HEK293T (cell line): ENCODE data around the gene C19orf47.
"Not testable (repeated sequence)": the region's sequence is repeated elsewhere in the genome, so short reads cannot be mapped to it uniquely, and the experiment has no call there.

Source experiments
- BHLHE40 ChIP-seq: fragments of 450-650 bp; IDR thresholded peaks from 2 replicates; pipeline ENCODE4 v1.6.1; 2016; ENCODE audit warnings: mild to moderate bottlenecking, moderate library complexity, borderline replicate concordance
- CTBP1 ChIP-seq: fragments of 450-650 bp; IDR thresholded peaks from 2 replicates; pipeline ENCODE4 v1.6.1; 2016; ENCODE audit warnings: borderline replicate concordance
- FOXA1 ChIP-seq: fragments of 450-650 bp; IDR thresholded peaks from 2 replicates; pipeline ENCODE4 v1.6.1; 2016; ENCODE audit warnings: mild to moderate bottlenecking
- FOXK2 ChIP-seq: fragments of 450-650 bp; IDR thresholded peaks from 2 replicates; pipeline ENCODE4 v1.6.1; 2016; ENCODE audit warnings: mild to moderate bottlenecking
- FOXM1 ChIP-seq: fragments of 450-650 bp; IDR thresholded peaks from 2 replicates; pipeline ENCODE4 v1.6.1; 2017; ENCODE audit warnings: mild to moderate bottlenecking, borderline replicate concordance
- HDGF ChIP-seq: fragments of 450-650 bp; IDR thresholded peaks from 2 replicates; pipeline ENCODE4 v1.6.1; 2017; ENCODE audit warnings: antibody characterized with exemption, borderline replicate concordance
- LEF1 ChIP-seq: fragments of 450-650 bp; IDR thresholded peaks from 2 replicates; pipeline ENCODE4 v1.6.1; 2017; ENCODE audit warnings: mild to moderate bottlenecking, borderline replicate concordance
- SP1 ChIP-seq: fragments of 450-650 bp; IDR thresholded peaks from 2 replicates; pipeline ENCODE4 v1.6.1; 2017
- TARDBP ChIP-seq: fragments of 450-650 bp; IDR thresholded peaks from 2 replicates; pipeline ENCODE4 v1.6.1; 2016
- ZNF384 ChIP-seq: fragments of 450-650 bp; IDR thresholded peaks from 2 replicates; pipeline ENCODE4 v1.6.1; 2016
- TF ChIP-seq, protein P1 (sequence below): fragments of 450-650 bp; IDR thresholded peaks from 2 replicates; pipeline ENCODE4 v1.6.1; 2016

DNA sequence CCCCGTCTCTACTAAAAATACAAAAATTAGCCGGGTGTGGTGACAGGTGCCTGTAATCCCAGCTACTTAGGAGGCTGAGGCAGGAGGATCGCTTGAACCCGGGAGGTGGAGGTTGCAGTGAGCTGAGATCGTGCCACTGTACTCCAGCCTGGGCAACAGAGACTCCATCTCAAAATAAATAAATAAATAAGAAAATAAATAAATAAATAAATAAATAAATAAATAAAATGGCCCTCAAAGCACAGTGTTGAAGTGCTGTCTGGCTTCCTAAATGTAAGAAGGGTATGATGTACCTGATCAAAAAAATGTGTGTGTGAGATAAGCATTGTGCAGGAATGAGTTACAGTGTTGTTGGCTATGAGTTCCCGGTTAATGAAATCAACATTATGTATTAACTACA, 15.1 kb downstream of the C19orf47 start:
- TF ChIP-seq BHLHE40, CTBP1, SP1, FOXM1, HDGF, FOXK2, FOXA1, TARDBP, LEF1, ZNF384: not testable (repeated sequence)
- TF ChIP-seq, protein P1, sequence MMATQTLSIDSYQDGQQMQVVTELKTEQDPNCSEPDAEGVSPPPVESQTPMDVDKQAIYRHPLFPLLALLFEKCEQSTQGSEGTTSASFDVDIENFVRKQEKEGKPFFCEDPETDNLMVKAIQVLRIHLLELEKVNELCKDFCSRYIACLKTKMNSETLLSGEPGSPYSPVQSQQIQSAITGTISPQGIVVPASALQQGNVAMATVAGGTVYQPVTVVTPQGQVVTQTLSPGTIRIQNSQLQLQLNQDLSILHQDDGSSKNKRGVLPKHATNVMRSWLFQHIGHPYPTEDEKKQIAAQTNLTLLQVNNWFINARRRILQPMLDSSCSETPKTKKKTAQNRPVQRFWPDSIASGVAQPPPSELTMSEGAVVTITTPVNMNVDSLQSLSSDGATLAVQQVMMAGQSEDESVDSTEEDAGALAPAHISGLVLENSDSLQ = not testable (repeated sequence)
